Stomach (tissue), 4 donors: ENCODE data around the gene SNTG2.

Experiments used
- CTCF ChIP-seq, 7 experiments: fragments of 450-650 bp in 4 of 7; fragments of 200-600 bp in 3 of 7; sonication (generic) in 3 of 7; IDR thresholded peaks; one replicate each; pipeline ENCODE4 v1.5.1; 2016 to 2019; ENCODE audit warnings: antibody characterized with exemption in 7 of 7, control low read depth in 2 of 7, mild to moderate bottlenecking in 1 of 7
- EP300 ChIP-seq: sonication (generic); formaldehyde crosslinking; IDR thresholded peaks from one replicate; pipeline ENCODE4 v1.6.1; 2017; ENCODE audit warnings: antibody characterized with exemption
- POLR2A ChIP-seq, 4 donors: fragments of 450-650 bp; IDR thresholded peaks; one replicate each; pipeline ENCODE4 v1.6.1; 2016; ENCODE audit warnings: antibody characterized with exemption in 4 of 4, control low read depth in 2 of 4, mild to moderate bottlenecking in 1 of 4, moderate library complexity in 1 of 4

- TF ChIP-seq CTCF (IDR thresholded peaks at IDR 0.05), result no peak
- TF ChIP-seq POLR2A (IDR thresholded peaks at IDR 0.05), result no peak
- no peak for TF ChIP-seq EP300
Measured at GRCh38 chr2:1230155-1230893, 279.7 kb downstream of the SNTG2 start.
